Lung (tissue), 12 donors: Measurements from ENCODE around the gene NIPSNAP2. TPM values are rescaled to one million over a fixed set of nuclear protein-coding genes. Genes with fewer than 3 reads are reported as not detected.
A peak's percentile ranks its signal among the peaks of the same experiment; 100 is the strongest.

Experiments used
- ATAC-seq: fragments of 200-7000 bp; cut with Tn5 transposase; one replicate; pipeline ENCODE4 v1.9.1; 2020; ENCODE audit warnings: moderate number of reproducible peaks; ENCODE audit not compliant: insufficient read depth, low FRiP score
- DNase-seq, 3 donors: peaks; one replicate each; pipeline ENCODE4 v3.0.0-alpha.2; 2013 to 2017
- H3K27ac ChIP-seq, 2 donors: one replicate each; pipeline ENCODE4 v1.5.1; 2013; ENCODE audit warnings: mild to moderate bottlenecking in 2 of 2, moderate library complexity in 2 of 2, control low read depth in 1 of 2, inconsistent platforms in 1 of 2, low read depth in 1 of 2, low read length in 1 of 2
- H3K27me3 ChIP-seq, 3 donors: one replicate each; pipeline ENCODE4 v1.5.1; 2013; ENCODE audit warnings: low read length in 2 of 3; ENCODE audit not compliant: control insufficient read depth in 3 of 3, insufficient read depth in 3 of 3
- H3K36me3 ChIP-seq, 4 donors: one replicate each; pipeline ENCODE4 v1.5.1; 2013; ENCODE audit warnings: low read length in 4 of 4, mild to moderate bottlenecking in 1 of 4, moderate library complexity in 1 of 4; ENCODE audit not compliant: control insufficient read depth in 4 of 4, insufficient read depth in 4 of 4
- H3K4me1 ChIP-seq, 5 donors: one replicate each; pipeline ENCODE4 v1.5.1; 2013; ENCODE audit warnings: low read length in 5 of 5, mild to moderate bottlenecking in 2 of 5, moderate library complexity in 1 of 5; ENCODE audit not compliant: control insufficient read depth in 5 of 5, insufficient read depth in 5 of 5
- H3K4me3 ChIP-seq: one replicate; pipeline ENCODE4 v1.5.1; 2013; ENCODE audit warnings: mild to moderate bottlenecking, control low read depth, moderate library complexity
- H3K9ac ChIP-seq, 2 donors: one replicate each; pipeline ENCODE4 v1.5.1; 2013; ENCODE audit warnings: low read length in 2 of 2, control low read depth in 1 of 2; ENCODE audit not compliant: insufficient read depth in 1 of 2
- H3K9me3 ChIP-seq, 4 donors: one replicate each; pipeline ENCODE4 v1.5.1; 2013; ENCODE audit warnings: low read length in 3 of 4, mild to moderate bottlenecking in 1 of 4, moderate library complexity in 1 of 4; ENCODE audit not compliant: control insufficient read depth in 4 of 4, insufficient read depth in 3 of 4
- CTCF ChIP-seq: IDR thresholded peaks from 2 replicates; pipeline ENCODE4 v1.5.1; 2012; ENCODE audit warnings: mild to moderate bottlenecking; ENCODE audit errors: control extremely low read depth, extremely low read depth
- WGBS, 2 donors: extraction: QIAGEN DNeasy Blood & Tissue Kit; methylation state at CpG; one replicate each; pipeline ENCODE4 v1.1.7; 2013; 5-methylcytosine and 5-hydroxymethylcytosine counted together
- polyA plus RNA-seq, 2 donors: library from polyadenylated mRNA; stranded (reverse); fragments of 200-250 nt; gene quantifications; one replicate each; pipeline ENCODE4 v1.2.1, GENCODE V29; 2013
- total RNA-seq, 2 donors: library from RNA; depleted of rRNA in 1 of 2; stranded (reverse); fragments of >200 nt in 1 of 2; gene quantifications; one replicate each; pipeline ENCODE4 v1.2.1, GENCODE V29; 2014 to 2021
- donor health status: control.
- donor health status: control.
- donor health status: Bipolar disorder and iron deficiency.
- donor health status: healthy.
- donor health status: DM: yes; HTN: yes; CAD: no.

The NIPSNAP2 gene
- total and polyA plus RNA-seq, 4 donors, result 37.2 to 65.2 (median 51.1) TPM

GRCh38 chr7:55975988-55976633, 11.7 kb downstream of the NIPSNAP2 start:
- no peak for TF ChIP-seq CTCF
- WGBS, 2 donors, result 85 to 87% methylated on average over 7 of the region's 7 CpGs
- DNase-seq (no peak), ATAC-seq (no peak)
- H3K4me3 ChIP-seq, result no peak overlapping the region
- H3K36me3 ChIP-seq, result peaks cover 5 to 23% (median 15%) of the 10 kb centered on the region in 4 donors
- H3K4me1 ChIP-seq, result peaks cover 0 to 12% (median 6%) of the 10 kb centered on the region in 5 donors
- H3K9me3 ChIP-seq, result no peaks in the 10 kb centered on the region
- H3K27me3 ChIP-seq, result no peaks in the 10 kb centered on the region
- no peak overlapping the region for H3K9ac ChIP-seq
- peak overlapping the region in 1 of 2 donors; percentile 60 for H3K27ac ChIP-seq

- no peak overlapping the region for H3K4me3 ChIP-seq
- peaks cover 7 to 25% (median 22%) of the 10 kb centered on the region in 4 donors for H3K36me3 ChIP-seq
- H3K9ac ChIP-seq, result no peak overlapping the region
- H3K4me1 ChIP-seq, result peaks cover 0 to 12% (median 6%) of the 10 kb centered on the region in 5 donors
- peak overlapping the region in 1 of 2 donors; percentile 58 for H3K27ac ChIP-seq
- no peak for ATAC-seq
- peak; percentile 19 to 50 (median 47) for DNase-seq
- TF ChIP-seq CTCF, result no peak
- 48 to 63% methylated on average over 4 of the region's 4 CpGs for WGBS, 2 donors
- no peaks in the 10 kb centered on the region for H3K27me3 ChIP-seq
- no peaks in the 10 kb centered on the region for H3K9me3 ChIP-seq
Observed at GRCh38 chr7:55977831-55978230, 13.4 kb downstream of the NIPSNAP2 start.

- Histone ChIP-seq H3K9ac (no peak overlapping the region), H3K4me3 (no peak overlapping the region), H3K9me3 (no peaks in the 10 kb centered on the region), H3K27ac (no peak overlapping the region), H3K4me1 (peaks cover 0 to 12% (median 6%) of the 10 kb centered on the region in 5 donors), H3K36me3 (peaks cover 11 to 35% (median 31%) of the 10 kb centered on the region in 4 donors), H3K27me3 (no peaks in the 10 kb centered on the region)
- ATAC-seq (no peak), DNase-seq (no peak)
- TF ChIP-seq CTCF, result no peak
- 90 to 92% methylated on average over 3 of the region's 3 CpGs for WGBS, 2 donors
Observed at GRCh38 chr7:55980266-55980665, 15.9 kb downstream of the NIPSNAP2 start.
